Measurements from ENCODE around the gene JMJD1C.

The JMJD1C gene

DNA sequence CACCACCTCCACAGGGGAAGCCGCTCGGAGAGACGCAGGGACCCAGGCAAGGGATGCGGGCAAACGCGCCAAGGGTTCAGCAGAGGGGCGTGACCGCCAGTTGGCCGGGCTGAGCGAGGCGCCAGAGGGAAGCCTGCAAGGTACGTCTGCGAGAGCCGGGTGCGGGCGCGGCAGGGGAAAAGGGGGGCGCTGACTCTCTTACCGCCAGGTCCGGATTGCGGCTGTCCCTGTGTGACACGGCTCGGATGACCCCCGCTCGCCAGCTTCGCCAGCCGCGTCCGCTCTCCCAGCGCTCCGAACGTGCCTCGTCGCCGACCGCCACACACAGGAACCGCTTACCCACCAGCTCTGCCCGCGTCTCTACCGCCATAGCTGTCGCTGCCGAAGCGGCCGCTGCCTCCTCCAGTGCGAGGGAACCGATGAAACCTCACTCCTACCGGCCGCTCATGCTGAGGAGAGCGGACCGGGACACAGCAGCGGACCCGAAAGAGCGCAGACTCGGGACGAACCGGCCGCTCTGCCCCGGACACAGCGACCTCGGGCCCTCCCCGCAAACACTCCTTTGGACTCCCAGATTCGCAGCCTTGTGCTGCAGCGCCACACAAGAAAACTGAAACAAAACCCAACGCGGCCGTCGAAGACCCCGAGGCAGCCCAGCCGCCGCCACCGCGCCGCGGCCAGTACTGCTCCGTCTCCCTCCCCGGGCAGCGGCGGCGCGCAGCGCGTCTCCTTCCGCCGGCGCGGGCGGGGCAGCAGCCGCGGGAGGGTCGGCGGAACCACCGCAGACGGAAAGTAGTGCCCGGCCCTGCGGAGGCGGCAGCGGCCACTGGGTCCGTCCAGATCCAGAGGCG, at the start of gene JMJD1C:
JMJD1C (minus strand) TSS at position 685 of the 851 bp plus-strand sequence; CDS start at position 370, 315 bp downstream.
- ATAC-seq (ENCODE audit: low read depth) (peak; percentile 78), DNase-seq (ENCODE audit: low spot score) (peak; percentile 78)
- Histone ChIP-seq H3K4me1 (ENCODE audit: insufficient read depth, poor library complexity, severe bottlenecking) (peaks cover 13% of the 10 kb centered on the region), H3K27me3 (ENCODE audit: insufficient read depth, poor library complexity, severe bottlenecking) (no peaks in the 10 kb centered on the region), H3K4me3 (ENCODE audit: severe bottlenecking) (peak within 1 kb of the TSS; percentile 68), H3K27ac (ENCODE audit: poor library complexity, severe bottlenecking) (peak within 1 kb of the TSS; percentile 73), H3K36me3 (ENCODE audit: low read depth) (no peaks in the 10 kb centered on the region), H3K9me3 (ENCODE audit: severe bottlenecking) (no peaks in the 10 kb centered on the region)
- TF ChIP-seq, protein P1, sequence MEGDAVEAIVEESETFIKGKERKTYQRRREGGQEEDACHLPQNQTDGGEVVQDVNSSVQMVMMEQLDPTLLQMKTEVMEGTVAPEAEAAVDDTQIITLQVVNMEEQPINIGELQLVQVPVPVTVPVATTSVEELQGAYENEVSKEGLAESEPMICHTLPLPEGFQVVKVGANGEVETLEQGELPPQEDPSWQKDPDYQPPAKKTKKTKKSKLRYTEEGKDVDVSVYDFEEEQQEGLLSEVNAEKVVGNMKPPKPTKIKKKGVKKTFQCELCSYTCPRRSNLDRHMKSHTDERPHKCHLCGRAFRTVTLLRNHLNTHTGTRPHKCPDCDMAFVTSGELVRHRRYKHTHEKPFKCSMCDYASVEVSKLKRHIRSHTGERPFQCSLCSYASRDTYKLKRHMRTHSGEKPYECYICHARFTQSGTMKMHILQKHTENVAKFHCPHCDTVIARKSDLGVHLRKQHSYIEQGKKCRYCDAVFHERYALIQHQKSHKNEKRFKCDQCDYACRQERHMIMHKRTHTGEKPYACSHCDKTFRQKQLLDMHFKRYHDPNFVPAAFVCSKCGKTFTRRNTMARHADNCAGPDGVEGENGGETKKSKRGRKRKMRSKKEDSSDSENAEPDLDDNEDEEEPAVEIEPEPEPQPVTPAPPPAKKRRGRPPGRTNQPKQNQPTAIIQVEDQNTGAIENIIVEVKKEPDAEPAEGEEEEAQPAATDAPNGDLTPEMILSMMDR (IDR thresholded peaks at IDR 0.05; ENCODE audit: poor library complexity, severe bottlenecking): no peak

DNA sequence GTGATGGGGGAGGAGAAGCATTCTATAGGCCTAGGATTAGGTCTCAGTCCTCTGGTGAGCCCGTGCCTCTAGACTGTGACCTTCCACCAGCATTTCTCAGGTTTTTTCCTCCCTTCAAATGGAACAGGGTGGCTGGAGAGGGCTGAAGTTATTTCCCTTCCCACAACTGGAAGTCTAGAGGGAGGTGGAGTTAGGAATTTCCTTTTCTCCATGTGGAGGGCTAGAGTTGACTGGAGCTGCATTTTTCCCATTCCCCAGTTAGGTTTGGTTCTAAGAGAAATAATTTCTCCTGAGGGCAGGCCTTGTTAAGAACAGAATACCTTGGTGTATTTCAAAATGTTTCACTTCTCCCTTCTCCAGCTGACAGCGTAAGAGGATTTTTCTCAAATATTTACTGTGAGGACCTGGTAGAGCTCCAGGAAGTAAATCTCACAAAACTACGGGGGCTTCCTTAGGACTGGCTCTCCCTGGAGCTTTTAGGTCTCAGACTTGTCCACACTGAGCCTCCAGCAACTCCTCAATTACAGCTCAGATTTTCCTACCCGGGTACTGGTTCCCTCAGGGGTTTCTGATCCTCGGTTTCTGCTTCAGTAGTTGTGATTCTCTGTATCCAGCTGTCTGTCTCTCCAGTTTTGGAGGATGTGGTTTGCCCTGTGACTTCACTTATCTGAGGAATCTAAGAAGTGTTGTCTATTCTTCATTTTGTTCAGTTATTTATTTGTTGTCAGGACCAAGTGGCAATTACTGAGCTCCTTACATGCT, 49.4 kb upstream of the JMJD1C start:
- TF ChIP-seq, protein P1 (IDR thresholded peaks at IDR 0.05; ENCODE audit: poor library complexity, severe bottlenecking): no peak
- Histone ChIP-seq H3K27me3 (ENCODE audit: insufficient read depth, poor library complexity, severe bottlenecking) (no peaks in the 10 kb centered on the region), H3K9me3 (ENCODE audit: severe bottlenecking) (no peaks in the 10 kb centered on the region), H3K27ac (ENCODE audit: poor library complexity, severe bottlenecking) (peak overlapping the region; percentile 84), H3K4me1 (ENCODE audit: insufficient read depth, poor library complexity, severe bottlenecking) (peaks cover 41% of the 10 kb centered on the region), H3K4me3 (ENCODE audit: severe bottlenecking) (no peak overlapping the region), H3K36me3 (ENCODE audit: low read depth) (peaks cover 10% of the 10 kb centered on the region; the same call in 1 of the 2 replicates)
- DNase-seq (ENCODE audit: low spot score) (no peak), ATAC-seq (ENCODE audit: low read depth) (peak; percentile 73)

GRCh38 chr10:63506554-63506953, 40.8 kb upstream of the JMJD1C start:
- Histone ChIP-seq H3K36me3 (ENCODE audit: low read depth) (peaks cover 5% of the 10 kb centered on the region), H3K27ac (ENCODE audit: poor library complexity, severe bottlenecking) (no peak overlapping the region), H3K9me3 (ENCODE audit: severe bottlenecking) (no peaks in the 10 kb centered on the region), H3K27me3 (ENCODE audit: insufficient read depth, poor library complexity, severe bottlenecking) (no peaks in the 10 kb centered on the region), H3K4me1 (ENCODE audit: insufficient read depth, poor library complexity, severe bottlenecking) (peaks cover 13% of the 10 kb centered on the region), H3K4me3 (ENCODE audit: severe bottlenecking) (no peak overlapping the region)
- TF ChIP-seq, protein P1 (IDR thresholded peaks at IDR 0.05; ENCODE audit: poor library complexity, severe bottlenecking): no peak
- ATAC-seq (ENCODE audit: low read depth): no peak
- no peak for DNase-seq (ENCODE audit: low spot score)

DNA sequence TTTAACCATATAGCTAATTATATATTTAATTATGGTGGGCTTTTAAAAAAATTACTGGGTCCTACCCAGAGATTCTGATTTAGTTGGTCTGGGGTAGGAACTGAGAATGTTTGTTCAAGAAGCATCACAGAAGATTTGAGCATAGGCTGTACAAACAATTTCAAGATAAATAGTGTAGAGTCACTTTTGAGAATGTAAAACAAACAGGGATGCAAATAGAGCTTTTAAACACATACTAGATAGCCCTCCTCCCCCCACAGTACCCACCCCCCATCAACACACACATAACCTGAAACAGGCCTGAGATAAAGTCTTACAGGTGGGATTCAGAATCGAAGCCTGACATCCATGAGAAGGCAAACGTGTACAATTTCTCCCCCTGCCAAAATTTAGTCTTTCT, 39.8 kb upstream of the JMJD1C start:
- TF ChIP-seq, protein P1 (IDR thresholded peaks at IDR 0.05; ENCODE audit: poor library complexity, severe bottlenecking): no peak
- Histone ChIP-seq H3K27ac (ENCODE audit: poor library complexity, severe bottlenecking) (no peak overlapping the region), H3K27me3 (ENCODE audit: insufficient read depth, poor library complexity, severe bottlenecking) (no peaks in the 10 kb centered on the region), H3K36me3 (ENCODE audit: low read depth) (peaks cover 5% of the 10 kb centered on the region), H3K4me1 (ENCODE audit: insufficient read depth, poor library complexity, severe bottlenecking) (peaks cover 13% of the 10 kb centered on the region), H3K4me3 (ENCODE audit: severe bottlenecking) (no peak overlapping the region), H3K9me3 (ENCODE audit: severe bottlenecking) (no peaks in the 10 kb centered on the region)
- ATAC-seq (ENCODE audit: low read depth) (no peak), DNase-seq (ENCODE audit: low spot score) (no peak)

Data from RWPE2 (cell line).